HG02973 (cell line): ENCODE measurements around the gene GALNT12.

Experiments
- ATAC-seq: cut with Tn5 transposase; IDR thresholded peaks from one replicate; pipeline ENCODE4 v1.9.1; 2021; ENCODE audit warnings: moderate library complexity; ENCODE audit not compliant: unreplicated experiment

The GALNT12 gene

GRCh38 chr9:98855592-98855991 lies 48.1 kb downstream of the GALNT12 start:
- ATAC-seq, result no peak

GRCh38 chr9:98856982-98857381 lies 49.5 kb downstream of the GALNT12 start:
- no peak for ATAC-seq

DNA sequence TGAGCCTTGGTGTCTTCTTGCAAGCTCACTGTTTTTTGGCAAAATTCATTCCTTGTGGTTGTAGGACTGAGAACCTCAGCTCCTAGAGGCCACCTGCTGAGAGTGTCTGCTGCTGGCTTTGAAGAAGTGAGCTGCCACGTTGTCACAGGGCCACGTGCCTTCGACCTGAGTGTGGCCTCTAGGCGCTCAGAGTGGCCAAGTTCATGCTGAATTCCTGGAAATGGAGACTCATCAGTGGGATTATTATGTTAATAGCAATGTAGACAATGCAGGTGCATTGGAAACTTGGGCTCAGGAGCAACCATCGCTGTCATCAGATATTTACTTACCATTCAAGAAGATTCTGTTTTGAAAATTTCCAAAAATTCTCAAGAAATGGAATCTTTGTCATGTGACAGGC lies 52.5 kb downstream of the GALNT12 start:
- ATAC-seq, result no peak

DNA sequence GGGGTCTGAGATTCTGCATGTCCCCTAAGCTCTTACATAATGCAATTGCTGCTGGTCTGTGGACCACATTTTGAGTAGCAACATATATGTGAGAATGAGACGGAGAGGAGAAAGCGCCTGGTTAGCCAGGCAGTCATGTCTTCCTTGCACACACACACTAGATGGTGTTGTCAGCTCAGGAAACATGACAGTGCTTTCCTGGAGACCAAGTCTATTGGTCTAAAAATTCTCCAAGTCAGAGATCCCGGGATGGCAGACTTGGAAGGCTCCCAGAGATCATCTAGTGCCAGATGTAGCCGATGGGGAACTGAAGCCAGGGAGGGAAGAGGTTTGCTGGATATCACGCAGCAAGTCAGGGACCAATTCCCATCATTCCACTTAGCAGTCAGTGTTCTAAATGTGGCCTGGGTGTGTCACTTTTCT lies 53.4 kb downstream of the GALNT12 start:
- ATAC-seq, result no peak

- no peak for ATAC-seq
Measured at GRCh38 chr9:98861781-98862504, 54.5 kb downstream of the GALNT12 start.

DNA sequence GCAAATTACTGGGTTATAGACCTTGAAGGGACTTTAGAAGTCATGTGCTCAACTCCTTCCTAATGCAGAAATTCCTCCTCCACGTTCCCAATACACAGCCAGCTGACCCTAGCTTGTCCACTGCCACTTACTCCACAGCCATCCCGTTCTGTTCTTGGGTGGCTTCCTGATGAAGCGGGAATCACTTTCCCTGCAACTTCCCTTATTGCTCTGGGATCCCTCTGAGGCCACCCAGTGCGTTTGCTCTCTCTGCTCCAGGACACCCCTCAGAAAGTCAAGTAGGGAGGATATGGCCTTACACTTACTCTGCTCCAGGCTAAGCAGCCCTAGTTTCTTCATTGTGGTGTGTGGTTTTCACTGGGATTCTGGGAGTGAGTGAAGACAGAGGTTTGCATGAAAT lies 55.5 kb downstream of the GALNT12 start:
- ATAC-seq, result no peak

GRCh38 chr9:98864281-98865174 lies 57.1 kb downstream of the GALNT12 start:
- ATAC-seq, result no peak

DNA sequence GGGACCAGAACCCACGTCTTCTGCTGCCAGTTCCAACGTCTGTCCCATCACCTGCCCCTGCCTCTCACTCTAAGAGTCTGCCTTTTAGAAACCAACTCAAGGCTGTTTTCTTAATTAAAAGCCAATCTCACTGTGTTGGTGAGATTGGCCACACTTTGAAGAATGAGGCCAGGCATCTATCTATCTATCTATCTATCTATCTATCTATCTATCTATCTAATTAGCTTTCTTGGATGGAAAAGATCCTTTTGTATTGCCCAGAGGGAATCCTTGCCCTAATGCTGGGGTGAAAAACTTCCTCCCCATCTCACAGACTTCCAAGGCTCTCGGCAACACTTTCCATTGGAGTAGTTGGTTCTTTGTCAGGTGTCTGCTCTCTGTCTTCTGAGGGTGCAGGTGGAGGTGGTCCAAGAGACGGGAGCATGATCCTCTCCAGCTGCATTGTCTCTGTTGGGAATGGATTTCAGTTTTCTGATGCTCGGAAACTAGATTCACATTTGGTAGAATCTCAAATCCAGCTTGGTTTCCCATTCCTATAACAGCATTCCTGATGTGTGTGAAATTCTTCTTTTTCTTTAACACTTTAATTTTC lies 57.9 kb downstream of the GALNT12 start:
- ATAC-seq, result no peak

GRCh38 chr9:98866435-98867102 lies 59.1 kb downstream of the GALNT12 start:
- ATAC-seq, result no peak

DNA sequence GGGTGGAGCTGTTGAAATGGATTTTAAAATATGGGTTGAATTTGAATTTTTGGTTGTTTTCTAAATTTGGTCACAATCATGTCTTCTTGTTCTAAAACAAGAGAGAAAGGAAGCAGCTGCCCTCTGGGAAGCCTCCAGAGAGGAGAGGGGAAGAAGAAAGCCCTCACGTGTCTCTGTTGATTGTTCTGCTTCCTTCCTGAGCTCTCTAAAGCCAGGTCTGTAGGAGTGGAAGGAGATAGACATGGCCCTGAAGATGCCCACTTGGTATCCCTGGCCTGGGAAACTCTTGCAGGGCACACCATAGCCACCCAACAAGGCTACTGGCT lies 59.6 kb downstream of the GALNT12 start:
- no peak for ATAC-seq

- no peak for ATAC-seq
Measured at GRCh38 chr9:98867429-98868168, 60.1 kb downstream of the GALNT12 start.

GRCh38 chr9:98869078-98869745 lies 61.7 kb downstream of the GALNT12 start:
- no peak for ATAC-seq

GRCh38 chr9:98869866-98870265 lies 62.4 kb downstream of the GALNT12 start:
- no peak for ATAC-seq

- ATAC-seq, result no peak
Measured at GRCh38 chr9:98870782-98871557, 63.5 kb downstream of the GALNT12 start.

DNA sequence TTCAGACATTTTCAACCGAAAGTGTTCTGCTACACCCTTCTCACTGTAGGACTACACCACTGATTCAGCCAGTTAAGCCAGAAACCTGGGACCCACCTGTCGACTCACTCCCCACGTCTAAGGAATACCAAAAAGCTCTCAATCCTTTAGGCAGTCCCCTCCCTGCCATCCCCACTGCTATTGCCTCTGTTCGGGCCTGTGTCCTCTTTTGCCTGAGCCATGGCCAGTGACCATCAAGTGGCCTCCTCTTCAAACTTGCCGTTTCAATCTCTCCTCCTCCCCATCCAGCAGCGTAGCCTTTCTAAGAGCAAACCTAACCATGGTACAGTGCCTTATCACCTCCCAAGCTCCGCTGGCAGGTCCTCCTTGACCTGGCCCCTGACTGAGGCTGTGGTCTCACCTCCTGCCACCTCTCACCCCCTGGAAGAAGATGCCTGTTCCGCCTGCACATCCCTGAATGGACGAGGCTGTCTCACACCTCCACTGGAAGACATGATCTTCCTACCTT lies 64.1 kb downstream of the GALNT12 start:
- no peak for ATAC-seq

DNA sequence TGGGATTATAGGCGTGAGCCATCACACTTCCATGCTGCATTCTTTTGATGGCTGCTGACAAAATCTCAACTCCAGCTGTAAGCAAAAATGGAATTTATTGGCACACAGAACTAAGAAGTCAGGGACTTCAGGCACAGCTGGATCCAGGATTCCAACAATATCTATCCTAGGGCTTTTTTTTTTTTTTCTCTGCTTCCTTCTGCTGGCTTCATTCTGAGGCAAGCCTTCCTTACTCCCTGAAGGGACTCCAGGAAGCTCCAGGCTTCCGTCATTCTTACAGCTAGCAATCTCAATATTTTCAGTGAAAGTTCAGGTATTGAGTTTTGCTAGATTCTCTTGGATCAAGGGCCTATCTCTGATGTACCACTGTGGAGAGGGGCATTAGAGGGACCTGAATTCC lies 66.1 kb downstream of the GALNT12 start:
- no peak for ATAC-seq

DNA sequence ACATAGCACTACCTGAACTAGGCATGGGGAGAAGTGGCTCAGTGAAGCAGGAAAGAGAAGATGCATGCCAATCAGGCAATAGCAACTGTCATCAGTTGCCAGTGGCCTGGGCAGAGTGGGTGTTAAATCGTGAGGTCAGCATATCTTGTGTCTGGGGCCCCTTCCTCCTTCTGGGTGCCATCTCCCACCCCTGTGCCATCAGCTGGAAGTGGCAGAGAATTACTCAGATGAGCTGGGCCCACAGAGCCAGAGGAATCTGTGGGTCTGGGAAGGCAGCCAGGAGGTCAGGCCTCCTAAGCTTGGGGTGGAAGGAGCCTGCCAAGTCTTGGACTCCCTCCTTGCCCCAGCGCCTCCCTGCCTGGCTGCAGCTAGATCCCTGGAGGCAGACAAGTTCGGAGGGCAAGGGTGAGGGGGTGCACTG lies 66.5 kb downstream of the GALNT12 start:
- ATAC-seq, result no peak

GRCh38 chr9:98874721-98875255 lies 67.3 kb downstream of the GALNT12 start:
- no peak for ATAC-seq

GRCh38 chr9:98875536-98875935 lies 68.1 kb downstream of the GALNT12 start:
- ATAC-seq, result no peak
